IMR-90 (cell line): ENCODE measurements around the gene SOCS6. TPM values are rescaled to one million over a fixed set of nuclear protein-coding genes. Genes with fewer than 3 reads are reported as not detected.

Source experiments
- ATAC-seq: fragments of 200-7000 bp; cut with Tn5 transposase; 2 replicates; pipeline ENCODE4 v1.9.1; 2020; ENCODE audit warnings: low read depth, mild to moderate bottlenecking, moderate library complexity
- BruUV-seq: library from RNA; stranded (reverse); fragments of 400-500 nt; replicated peaks from 2 replicates; lab custom pipeline; 2021; lab: Mats Ljungman, UMichigan
- CTCF ChIA-PET: fragments of 300-600 bp; formaldehyde crosslinking; extraction: SDS; loops from one replicate; lab custom pipeline; 2021; ENCODE audit warnings: antibody characterized with exemption; lab: Yijun Ruan, JAX
- POLR2A ChIA-PET: fragments of 300-600 bp; sonication (Branson Sonifier 250); formaldehyde crosslinking; loops from one replicate; lab custom pipeline; 2022; ENCODE audit warnings: antibody characterized with exemption; ENCODE audit not compliant: unreplicated experiment; lab: Charles Lee
- DNase-seq: peaks from one replicate; pipeline ENCODE4 v3.0.0; 2013
- H2AFZ ChIP-seq: replicated peaks from 2 replicates; pipeline ENCODE3; 2013; ENCODE audit warnings: low read length, mild to moderate bottlenecking; ENCODE audit not compliant: poor library complexity
- H2AK5ac ChIP-seq: 2 replicates; pipeline ENCODE4 v1.6.1; 2013; ENCODE audit warnings: low read depth, low read length, inconsistent platforms
- H2AK9ac ChIP-seq: replicated peaks from 2 replicates; pipeline ENCODE3; 2013; ENCODE audit warnings: mild to moderate bottlenecking, low read depth, low read length, moderate library complexity; ENCODE audit not compliant: poor library complexity
- H2BK120ac ChIP-seq: 2 replicates; pipeline ENCODE4 v1.6.1; 2013; ENCODE audit warnings: low read depth, low read length, inconsistent platforms
- H2BK15ac ChIP-seq: 3 replicates; pipeline ENCODE4 v1.6.1; 2013; ENCODE audit warnings: low read depth, low read length, inconsistent platforms
- H2BK20ac ChIP-seq: 2 replicates; pipeline ENCODE4 v1.6.1; 2013; ENCODE audit warnings: low read depth, mild to moderate bottlenecking, inconsistent platforms, low read length, moderate library complexity
- H2BK5ac ChIP-seq: 2 replicates; pipeline ENCODE4 v1.6.1; 2013; ENCODE audit warnings: mild to moderate bottlenecking, low read depth, low read length, inconsistent platforms; ENCODE audit not compliant: poor library complexity, severe bottlenecking
- H3K14ac ChIP-seq: replicated peaks from 2 replicates; pipeline ENCODE4 v1.6.1; 2013; ENCODE audit warnings: low read depth, low read length, inconsistent platforms
- H3K18ac ChIP-seq: 2 replicates; pipeline ENCODE4 v1.6.1; 2013; ENCODE audit warnings: low read depth, low read length, control low read depth
- H3K23ac ChIP-seq: 2 replicates; pipeline ENCODE4 v1.6.1; 2013; ENCODE audit warnings: low read depth, low read length, inconsistent platforms
- H3K27ac ChIP-seq: 2 replicates; pipeline ENCODE4 v1.5.1; 2013; ENCODE audit warnings: mild to moderate bottlenecking, control low read depth, low read length; ENCODE audit not compliant: insufficient read depth
- H3K27me3 ChIP-seq: 2 replicates; pipeline ENCODE4 v1.6.1; 2013; ENCODE audit warnings: low read length; ENCODE audit not compliant: control insufficient read depth, insufficient read depth
- H3K36me3 ChIP-seq: 2 replicates; pipeline ENCODE4 v1.6.1; 2013; ENCODE audit warnings: low read length, mixed read lengths; ENCODE audit not compliant: control insufficient read depth, insufficient read depth
- H3K4ac ChIP-seq: 2 replicates; pipeline ENCODE4 v1.6.1; 2013; ENCODE audit warnings: low read depth, low read length, inconsistent platforms
- H3K4me1 ChIP-seq: 2 replicates; pipeline ENCODE4 v1.6.1; 2013; ENCODE audit warnings: low read length, mixed read lengths; ENCODE audit not compliant: control insufficient read depth, insufficient read depth
- H3K4me2 ChIP-seq: 2 replicates; pipeline ENCODE4 v1.6.1; 2013; ENCODE audit warnings: low read depth, mild to moderate bottlenecking, control low read depth, low read length, moderate library complexity
- H3K4me3 ChIP-seq: 2 replicates; pipeline ENCODE4 v1.5.1; 2013; ENCODE audit warnings: low read depth, mild to moderate bottlenecking, control low read depth, low read length, moderate library complexity; ENCODE audit not compliant: insufficient read depth
- H3K56ac ChIP-seq: 2 replicates; pipeline ENCODE4 v1.6.1; 2013; ENCODE audit warnings: low read length, inconsistent platforms; ENCODE audit not compliant: insufficient read depth; ENCODE audit errors: extremely low read depth
- H3K79me1 ChIP-seq, 2 experiments: 2 replicates each; pipeline ENCODE4 v1.6.1; 2013; ENCODE audit warnings: low read length in 2 of 2, inconsistent platforms in 1 of 2, low read depth in 1 of 2
- H3K9ac ChIP-seq: 2 replicates; pipeline ENCODE4 v1.6.1; 2013; ENCODE audit warnings: low read depth, low read length, control low read depth
- H3K9me1 ChIP-seq: 2 replicates; pipeline ENCODE4 v1.6.1; 2013; ENCODE audit warnings: low read length, inconsistent platforms; ENCODE audit not compliant: insufficient read depth
- H3K9me3 ChIP-seq: 2 replicates; pipeline ENCODE4 v1.6.1; 2013; ENCODE audit warnings: low read length; ENCODE audit not compliant: control insufficient read depth, insufficient read depth
- H4K20me1 ChIP-seq: 2 replicates; pipeline ENCODE4 v1.6.1; 2013; ENCODE audit warnings: low read length, inconsistent platforms; ENCODE audit not compliant: insufficient read depth
- H4K5ac ChIP-seq: 2 replicates; pipeline ENCODE4 v1.6.1; 2013; ENCODE audit warnings: mild to moderate bottlenecking, low read depth, low read length, control low read depth
- H4K8ac ChIP-seq, 2 experiments: 2 replicates each; pipeline ENCODE4 v1.6.1; 2013; ENCODE audit warnings: low read depth in 2 of 2, low read length in 2 of 2, control low read depth in 1 of 2, inconsistent platforms in 1 of 2
- H4K91ac ChIP-seq: 2 replicates; pipeline ENCODE4 v1.6.1; 2013; ENCODE audit warnings: low read depth, low read length, inconsistent platforms; ENCODE audit not compliant: insufficient read depth
- BHLHE40 ChIP-seq: fragments of 150-350 bp; IDR thresholded peaks from 2 replicates; pipeline ENCODE4 v1.6.1; 2016; ENCODE audit warnings: mild to moderate bottlenecking, low read depth, low read length
- CEBPB ChIP-seq: IDR thresholded peaks from 2 replicates; pipeline ENCODE4 v1.6.1; 2012; ENCODE audit warnings: low read depth, low read length, improper control_type of control experiment
- CHD1 ChIP-seq: IDR thresholded peaks from 2 replicates; pipeline ENCODE4 v1.6.1; 2012; ENCODE audit warnings: low read depth, low read length, improper control_type of control experiment
- ELK1 ChIP-seq: fragments of 150-350 bp; IDR thresholded peaks from 2 replicates; pipeline ENCODE4 v1.6.1; 2016; ENCODE audit warnings: low read depth, mild to moderate bottlenecking, low read length, moderate library complexity, borderline replicate concordance
- FOS ChIP-seq: fragments of 150-350 bp; IDR thresholded peaks from 2 replicates; pipeline ENCODE4 v1.6.1; 2016; ENCODE audit warnings: low read depth, low read length
- MAFK ChIP-seq: IDR thresholded peaks from 2 replicates; pipeline ENCODE4 v1.6.1; 2012; ENCODE audit warnings: low read depth, low read length, improper control_type of control experiment
- MAZ ChIP-seq: IDR thresholded peaks from 2 replicates; pipeline ENCODE4 v1.6.1; 2012; ENCODE audit warnings: low read depth, mild to moderate bottlenecking, low read length, improper control_type of control experiment, moderate library complexity, borderline replicate concordance
- NFE2L2 ChIP-seq: fragments of 150-350 bp; IDR thresholded peaks from 2 replicates; pipeline ENCODE4 v1.6.1; 2016; ENCODE audit warnings: low read depth, mild to moderate bottlenecking, low read length
- POLR2A ChIP-seq: IDR thresholded peaks from 2 replicates; pipeline ENCODE4 v1.6.1; 2012; ENCODE audit warnings: mild to moderate bottlenecking, low read depth, low read length
- RAD21 ChIP-seq: IDR thresholded peaks from 2 replicates; pipeline ENCODE4 v1.6.1; 2012; ENCODE audit warnings: low read length, improper control_type of control experiment
- RCOR1 ChIP-seq: IDR thresholded peaks from 2 replicates; pipeline ENCODE4 v1.6.1; 2012; ENCODE audit warnings: mild to moderate bottlenecking, low read length, improper control_type of control experiment; ENCODE audit not compliant: insufficient replicate concordance
- RFX5 ChIP-seq: IDR thresholded peaks from 2 replicates; pipeline ENCODE4 v1.8.0; 2012; ENCODE audit warnings: low read depth, mild to moderate bottlenecking, low read length, moderate library complexity
- SMC3 ChIP-seq: fragments of 150-350 bp; IDR thresholded peaks from 2 replicates; pipeline ENCODE4 v1.6.1; 2016; ENCODE audit warnings: low read depth, mild to moderate bottlenecking, antibody characterized with exemption, low read length, moderate library complexity
- WGBS, 2 experiments: methylation state at CpG; one replicate each; pipeline versions ENCODE4 v1.1.5 to v1.1.7; 2013; ENCODE audit warnings: missing lambda C conversion rate in 2 of 2; ENCODE audit not compliant: insufficient read length in 1 of 2; ENCODE audit errors: extremely low coverage in 2 of 2; 5-methylcytosine and 5-hydroxymethylcytosine counted together
- dilution Hi-C: fragments of 300-500 bp; cut with HindIII; formaldehyde crosslinking; loops from one replicate; pipeline ENCODE4 v1.14.3; 2018; ENCODE audit warnings: low sequenced_read_pairs; ENCODE audit not compliant: unreplicated experiment
- in situ Hi-C: fragments of 300-500 bp; cut with MboI; formaldehyde crosslinking; loops from 3 replicates; pipeline ENCODE4 v1.14.3; 2019; ENCODE audit warnings: low sequenced_read_pairs, inconsistent platforms, mixed read lengths
- intact Hi-C: fragments of 100-400 bp; cut with micrococcal nuclease; formaldehyde crosslinking; loops from 2 replicates; pipeline ENCODE4 v1.10.0; 2022
- polyA plus RNA-seq, 3 experiments: library from polyadenylated mRNA; depleted of rRNA; stranded (reverse); fragments of >200 nt; gene quantifications; 2 replicates each; pipeline ENCODE4 v1.2.3, GENCODE V29; 2012; ENCODE audit warnings: low replicate concordance in 1 of 3
- total RNA-seq: library from RNA; depleted of rRNA; stranded (reverse); fragments of >200 nt; gene quantifications from 2 replicates; pipeline ENCODE4 v1.2.3, GENCODE V29; 2012

SOCS6 gene
- total and polyA plus RNA-seq, 2 of the 4 experiments (the other 2 are of a cell fraction): 21.3 to 57.4 TPM

DNA sequence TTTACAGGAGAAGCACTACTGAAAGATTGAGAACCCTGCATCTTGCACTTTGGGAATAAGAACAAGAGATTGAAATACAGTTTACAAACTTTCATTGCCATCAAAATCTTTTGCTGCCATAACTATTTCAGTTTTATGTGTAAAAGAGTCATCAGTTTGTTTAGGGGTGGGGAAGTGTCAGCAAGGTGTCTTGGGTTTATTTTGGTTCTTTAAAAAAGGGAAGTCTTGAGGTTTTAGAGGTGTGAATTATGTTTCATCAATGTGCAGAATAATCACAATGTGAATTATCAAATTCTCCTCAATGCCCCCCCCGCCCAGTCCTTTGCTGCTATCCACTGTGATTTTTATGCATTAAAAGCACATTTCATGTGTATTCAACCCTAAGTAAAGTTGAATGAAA is 37.4 kb downstream of the SOCS6 start:
- BruUV-seq: no TSS peak
- Histone ChIP-seq H3K14ac (no peak overlapping the region), H2AK5ac (no peak overlapping the region), H4K20me1 (peaks cover 30% of the 10 kb centered on the region), H3K27ac (no peak overlapping the region), H3K27me3 (no peaks in the 10 kb centered on the region), H3K9ac (no peak overlapping the region), H4K8ac (no peak overlapping the region), H2BK5ac (no peak overlapping the region), H4K91ac (no peak overlapping the region), H2AFZ (no peak overlapping the region), H3K4me3 (no peak overlapping the region), H2BK120ac (no peak overlapping the region), H3K18ac (no peak overlapping the region), H2BK20ac (no peak overlapping the region), H3K9me3 (no peaks in the 10 kb centered on the region), H3K79me1 (peaks cover 18 to 54% of the 10 kb centered on the region in 2 experiments), H3K36me3 (peaks cover 14% of the 10 kb centered on the region), H4K5ac (no peak overlapping the region), H2BK15ac (no peak overlapping the region), H3K4me2 (no peak overlapping the region), H2AK9ac (no peak overlapping the region), H3K56ac (no peak overlapping the region), H3K4me1 (peaks cover 5% of the 10 kb centered on the region), H3K23ac (no peak overlapping the region), H3K9me1 (peaks cover 18% of the 10 kb centered on the region), H3K4ac (no peak overlapping the region)
- ATAC-seq: no peak
- intact Hi-C loops (no loop called here), dilution Hi-C loops (no loop called here), in situ Hi-C loops (no loop called here)
- TF ChIP-seq RCOR1: no peak
- TF ChIP-seq RAD21: no peak
- TF ChIP-seq RFX5: no peak
- TF ChIP-seq NFE2L2: no peak
- TF ChIP-seq CHD1: no peak
- TF ChIP-seq SMC3: no peak
- TF ChIP-seq FOS: no peak
- no peak for TF ChIP-seq BHLHE40
- TF ChIP-seq MAFK: no peak
- no peak for TF ChIP-seq ELK1
- no peak for TF ChIP-seq CEBPB
- TF ChIP-seq POLR2A: no peak
- TF ChIP-seq MAZ: no peak
- POLR2A ChIA-PET: no interaction called here
- no peak for DNase-seq
- WGBS, 2 experiments: no CpG with 5 or more reads among the region's 1 CpG
- CTCF ChIA-PET: no interaction called here
